Measurements from ENCODE around the gene NOL3.

DNA sequence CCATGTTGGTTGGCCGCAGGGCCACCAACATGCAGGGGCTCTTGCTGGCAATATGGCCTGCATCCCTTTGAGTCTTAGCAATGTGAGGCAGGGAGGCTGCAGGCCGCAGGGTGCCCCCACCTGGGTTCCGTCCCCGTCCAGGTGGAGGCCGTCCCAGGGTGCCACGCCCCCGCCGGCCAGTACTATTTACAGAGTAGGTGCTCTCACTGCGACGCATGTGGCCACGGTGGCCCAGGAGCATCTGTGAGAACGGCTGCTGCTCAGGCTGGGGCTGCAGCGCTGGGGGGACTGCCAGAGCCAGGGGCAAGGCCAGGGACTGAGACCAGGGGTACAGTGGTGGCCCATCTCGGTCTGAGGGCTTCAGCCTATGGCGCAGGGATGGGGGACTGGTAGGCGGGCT lies 9.8 kb downstream of the NOL3 start:
- TF ChIP-seq, protein P1, sequence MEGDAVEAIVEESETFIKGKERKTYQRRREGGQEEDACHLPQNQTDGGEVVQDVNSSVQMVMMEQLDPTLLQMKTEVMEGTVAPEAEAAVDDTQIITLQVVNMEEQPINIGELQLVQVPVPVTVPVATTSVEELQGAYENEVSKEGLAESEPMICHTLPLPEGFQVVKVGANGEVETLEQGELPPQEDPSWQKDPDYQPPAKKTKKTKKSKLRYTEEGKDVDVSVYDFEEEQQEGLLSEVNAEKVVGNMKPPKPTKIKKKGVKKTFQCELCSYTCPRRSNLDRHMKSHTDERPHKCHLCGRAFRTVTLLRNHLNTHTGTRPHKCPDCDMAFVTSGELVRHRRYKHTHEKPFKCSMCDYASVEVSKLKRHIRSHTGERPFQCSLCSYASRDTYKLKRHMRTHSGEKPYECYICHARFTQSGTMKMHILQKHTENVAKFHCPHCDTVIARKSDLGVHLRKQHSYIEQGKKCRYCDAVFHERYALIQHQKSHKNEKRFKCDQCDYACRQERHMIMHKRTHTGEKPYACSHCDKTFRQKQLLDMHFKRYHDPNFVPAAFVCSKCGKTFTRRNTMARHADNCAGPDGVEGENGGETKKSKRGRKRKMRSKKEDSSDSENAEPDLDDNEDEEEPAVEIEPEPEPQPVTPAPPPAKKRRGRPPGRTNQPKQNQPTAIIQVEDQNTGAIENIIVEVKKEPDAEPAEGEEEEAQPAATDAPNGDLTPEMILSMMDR (IDR thresholded peaks at IDR 0.05): no peak
- TF ChIP-seq POLR2AphosphoS5 (IDR thresholded peaks at IDR 0.05) (no peak), POLR2A (IDR thresholded peaks at IDR 0.05) (no peak), EP300 (IDR thresholded peaks at IDR 0.05) (no peak)

Data from suprapubic skin (tissue), 4 donors.